Measurements from ENCODE around the gene P2RY6.

P2RY6 gene

DNA sequence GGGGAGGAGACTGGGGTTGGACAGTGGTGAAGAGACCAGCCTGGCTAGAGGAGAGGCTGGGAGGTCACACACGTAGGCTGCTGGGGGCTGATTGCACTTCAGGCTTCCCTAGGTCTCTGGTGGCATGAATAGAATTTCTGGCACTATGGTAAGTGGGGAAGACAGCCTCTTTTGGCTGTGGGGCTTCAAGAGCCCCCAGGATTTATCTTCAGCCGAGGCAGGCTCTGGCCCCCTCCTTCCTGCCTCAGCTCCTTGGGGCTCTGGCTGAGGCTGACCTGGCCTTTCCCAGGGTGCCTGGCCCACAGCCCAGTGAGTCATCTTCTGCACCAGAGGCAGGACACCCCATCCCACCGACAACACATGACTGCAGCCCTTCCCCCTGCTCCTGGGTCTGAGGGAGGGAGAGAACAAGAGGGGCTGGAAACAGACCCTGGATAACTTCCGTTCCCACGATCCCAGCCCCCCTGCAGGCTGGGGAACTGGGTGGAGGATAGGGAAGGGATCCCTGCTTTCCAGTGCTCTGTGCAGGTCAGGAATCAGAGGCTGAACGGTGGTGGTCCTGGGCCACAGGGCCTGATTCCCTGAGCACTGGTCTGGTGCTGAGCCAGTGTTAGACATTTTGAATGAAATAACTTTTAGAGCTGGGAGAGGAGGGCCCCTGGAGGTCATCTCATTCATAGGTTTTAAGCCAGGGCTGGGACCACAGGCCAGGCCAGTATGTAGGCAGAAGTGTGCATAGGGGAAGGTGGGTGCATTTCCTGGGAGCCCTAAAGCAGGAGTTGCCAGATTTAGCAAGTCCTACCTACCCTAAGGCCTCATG is 62.5 kb downstream of the P2RY6 start:
- no peak for ATAC-seq
- DNase-seq: no peak

DNA sequence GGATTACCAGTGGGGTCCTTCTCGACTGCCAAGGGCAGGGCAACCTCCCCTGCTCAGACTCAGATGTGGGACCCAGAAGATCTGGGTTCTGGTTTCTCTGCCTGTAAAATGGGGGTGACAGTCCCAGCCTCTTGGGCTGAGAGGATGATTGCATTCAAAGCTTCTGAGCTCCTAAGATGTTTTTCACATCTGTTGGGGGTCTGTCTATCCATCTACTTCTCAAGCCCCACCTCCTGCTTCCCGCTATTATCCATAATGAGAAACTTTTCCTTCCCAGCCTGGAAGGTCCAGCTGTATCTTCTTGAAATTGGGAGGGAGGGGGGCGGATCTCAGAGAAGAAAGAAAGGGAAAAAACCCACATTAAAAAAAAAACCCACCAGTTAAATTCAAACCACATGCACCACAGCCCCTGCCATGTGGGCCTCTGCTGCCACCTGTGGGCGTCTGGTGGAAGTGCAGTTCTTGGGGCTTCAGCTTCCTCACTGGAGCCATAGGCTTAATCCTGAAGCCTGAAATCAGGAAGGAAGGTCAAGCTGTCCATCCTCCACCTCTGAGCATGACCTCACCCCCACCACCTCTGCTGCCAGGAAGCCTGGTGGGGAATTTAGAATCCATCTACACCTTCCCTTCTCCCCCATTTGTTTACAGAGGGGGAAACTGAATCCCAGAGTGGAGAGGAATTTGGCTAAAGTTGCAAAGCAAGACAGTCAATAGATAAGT is 63.2 kb downstream of the P2RY6 start:
- ATAC-seq: no peak

DNA sequence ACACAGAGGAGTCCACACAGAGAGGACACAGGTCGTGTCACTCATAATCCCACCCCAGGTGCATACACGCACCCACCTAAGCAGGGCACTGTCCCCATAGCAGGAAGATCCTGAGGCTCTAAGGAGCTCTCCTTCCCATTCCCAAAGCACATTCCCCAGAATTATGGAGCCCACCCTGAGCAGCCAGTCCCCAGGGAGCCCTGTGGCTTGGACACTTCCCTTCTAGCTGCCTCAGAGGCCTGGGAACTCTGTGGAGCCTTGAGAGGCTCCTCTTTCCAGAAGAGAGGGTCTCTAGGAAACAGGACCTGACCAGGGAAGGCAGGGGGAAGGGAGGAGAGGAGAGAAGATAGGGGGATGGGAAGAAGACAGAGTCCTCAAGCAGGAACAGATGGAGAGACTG is 65.7 kb downstream of the P2RY6 start:
- ATAC-seq: no peak
- no peak for DNase-seq

More for the DNA sequence above, 63.2 kb downstream of the P2RY6 start:
- DNase-seq: peak; percentile 88

DNA sequence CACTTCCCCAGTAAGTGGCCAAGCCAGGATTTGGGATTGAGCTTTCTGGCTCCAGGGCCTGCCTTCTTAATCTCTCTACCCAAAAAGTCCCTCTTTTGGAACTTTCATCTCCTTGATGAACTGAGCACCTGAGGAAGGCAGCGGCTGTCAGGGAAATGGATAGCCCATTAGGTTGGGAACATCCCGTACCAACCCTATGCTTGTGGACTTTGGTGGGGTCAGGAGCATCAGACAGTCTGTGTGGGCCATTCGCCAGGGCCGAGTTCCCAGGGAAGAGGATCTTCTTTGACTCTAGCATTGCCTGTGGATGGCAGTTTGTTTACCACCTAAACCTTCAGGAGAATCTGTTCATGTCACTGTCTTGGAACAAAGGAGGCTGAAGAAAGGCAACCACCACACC is 66.1 kb downstream of the P2RY6 start:
- no peak for ATAC-seq
- DNase-seq: no peak

DNA sequence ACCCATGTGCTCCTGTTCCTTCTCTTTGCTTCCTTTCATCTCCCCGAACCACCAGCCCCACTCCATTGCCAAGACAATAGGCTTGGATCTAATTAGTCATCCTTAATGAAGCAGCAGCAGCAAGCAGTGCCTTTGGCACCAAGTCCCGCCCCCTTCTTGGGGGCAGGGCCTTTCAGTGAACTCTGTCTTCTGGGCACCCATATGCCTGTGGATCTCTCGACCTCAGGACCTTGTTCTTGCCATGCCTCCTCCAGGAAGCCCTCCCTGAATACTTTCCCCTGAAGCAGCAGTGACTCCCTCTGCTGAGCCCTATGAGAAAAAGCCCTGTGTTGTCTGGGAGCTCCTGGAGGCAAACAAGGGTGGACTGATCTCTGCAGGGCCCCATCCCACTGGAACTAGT is 68.0 kb downstream of the P2RY6 start:
- ATAC-seq (no peak), DNase-seq (no peak)

DNA sequence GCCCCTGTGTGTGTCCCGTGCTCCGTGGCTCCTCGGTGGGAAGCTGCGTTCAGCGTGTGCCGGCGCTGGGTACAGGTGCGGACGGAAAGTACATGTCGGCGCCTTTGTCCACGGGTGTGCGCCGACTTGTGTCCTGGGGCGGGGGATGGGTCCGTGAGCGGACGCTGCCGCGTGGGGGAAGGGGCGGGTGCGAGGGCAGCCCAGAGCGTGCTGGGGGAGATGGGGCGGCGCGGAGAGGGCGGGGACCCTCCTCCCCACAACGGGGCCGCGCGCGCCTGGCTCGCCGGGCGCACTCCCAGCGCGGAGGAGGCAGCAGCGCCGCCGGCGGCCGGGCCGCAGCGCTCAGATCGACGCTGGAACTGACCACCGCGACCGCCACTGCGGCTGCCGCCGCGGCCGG is 70.5 kb downstream of the P2RY6 start:
- no peak for DNase-seq
- ATAC-seq: no peak

DNA sequence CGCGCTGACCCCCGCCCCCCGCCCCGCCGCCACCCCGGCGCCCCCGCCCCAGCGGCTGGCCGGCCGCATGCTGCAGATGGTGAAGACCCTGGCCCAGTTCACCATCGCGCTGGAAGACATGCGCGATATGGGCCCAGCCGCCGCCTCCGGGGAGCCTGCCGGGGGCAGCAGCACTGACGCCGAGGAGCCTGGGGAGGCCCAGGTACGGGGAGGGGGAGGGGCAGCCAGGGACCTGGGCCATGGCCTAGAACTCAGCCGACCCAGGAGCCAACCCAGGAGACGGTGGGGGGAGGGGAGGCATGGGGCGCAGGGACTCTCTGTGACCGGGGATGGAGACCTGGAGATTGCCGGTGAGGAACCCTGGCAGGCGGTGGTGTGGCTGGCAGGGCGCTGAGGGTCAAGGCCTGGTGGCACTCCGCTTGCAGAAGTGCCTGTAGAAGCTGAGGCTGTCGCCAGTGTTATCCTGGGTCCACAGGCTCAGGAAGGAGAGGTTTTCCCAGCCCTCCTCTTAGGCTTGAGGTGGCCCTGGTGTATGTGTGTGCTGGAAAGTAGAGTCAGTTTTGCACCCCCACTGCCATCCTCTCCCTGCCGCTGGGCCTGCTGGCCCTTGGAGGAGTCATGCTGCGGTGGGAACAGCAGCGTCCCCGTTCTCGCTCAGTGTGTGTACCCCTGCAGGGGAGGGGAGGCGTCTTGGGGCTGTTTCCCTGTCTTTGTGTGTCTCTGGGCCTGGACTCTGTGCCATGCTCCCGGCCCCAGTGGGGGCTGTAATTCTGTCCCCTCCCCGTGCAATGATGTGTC is 71.1 kb downstream of the P2RY6 start:
- ATAC-seq (no peak), DNase-seq (no peak)

DNA sequence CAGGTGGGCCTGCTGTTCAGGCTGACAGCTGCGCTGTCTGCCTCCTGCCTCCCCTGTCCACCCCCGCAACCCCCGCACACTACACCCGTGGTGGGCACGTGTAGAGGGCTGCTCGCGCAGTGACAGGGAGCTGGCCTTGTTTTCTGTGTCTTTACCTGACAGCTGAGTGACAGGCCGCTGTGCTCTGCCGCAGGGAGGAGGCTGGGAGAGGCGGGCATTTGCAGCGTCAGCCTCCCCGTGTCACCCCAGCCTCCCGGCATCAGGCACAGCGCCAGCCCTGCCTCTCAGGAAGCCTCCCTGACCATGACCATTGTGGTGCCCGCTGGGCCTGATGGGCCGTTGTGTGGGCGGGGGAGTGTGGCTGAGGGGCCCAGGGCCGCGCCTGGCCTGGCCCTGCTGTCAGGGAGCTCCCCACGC is 72.1 kb downstream of the P2RY6 start:
- DNase-seq (no peak), ATAC-seq (no peak)

DNA sequence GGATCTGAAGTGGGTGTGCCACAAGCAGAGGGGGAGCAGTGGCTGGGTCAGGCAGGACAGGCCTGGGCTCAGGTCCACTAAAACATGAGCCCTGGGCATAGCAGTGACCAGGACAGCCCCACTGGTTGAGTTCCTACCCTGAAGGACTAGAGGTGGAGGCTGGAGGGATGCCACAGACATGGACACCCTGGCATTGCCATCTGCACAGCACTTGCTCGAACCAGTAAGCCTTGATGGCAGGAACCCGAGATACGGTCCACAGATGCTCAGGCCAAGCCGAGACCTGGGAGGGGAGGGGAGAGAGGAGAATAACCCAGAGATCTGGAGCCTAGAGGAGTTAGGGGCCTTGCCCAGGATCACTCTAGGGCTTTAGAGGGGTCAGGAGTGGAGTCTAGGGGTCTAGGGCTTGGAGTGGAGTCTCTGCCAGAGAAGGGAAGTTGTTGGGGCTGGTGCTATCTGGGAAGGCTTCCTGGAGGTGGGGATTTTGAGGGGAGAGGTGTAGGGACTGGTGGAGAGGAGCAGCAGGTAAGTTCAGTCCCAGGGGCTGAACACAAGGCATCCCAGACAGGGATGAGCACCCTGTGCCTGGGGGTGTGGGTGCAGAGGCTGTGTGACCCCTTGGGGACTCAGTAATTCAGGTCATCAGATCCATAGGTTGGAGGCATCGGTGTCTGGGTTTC is 73.5 kb downstream of the P2RY6 start:
- DNase-seq (no peak), ATAC-seq (no peak)

DNA sequence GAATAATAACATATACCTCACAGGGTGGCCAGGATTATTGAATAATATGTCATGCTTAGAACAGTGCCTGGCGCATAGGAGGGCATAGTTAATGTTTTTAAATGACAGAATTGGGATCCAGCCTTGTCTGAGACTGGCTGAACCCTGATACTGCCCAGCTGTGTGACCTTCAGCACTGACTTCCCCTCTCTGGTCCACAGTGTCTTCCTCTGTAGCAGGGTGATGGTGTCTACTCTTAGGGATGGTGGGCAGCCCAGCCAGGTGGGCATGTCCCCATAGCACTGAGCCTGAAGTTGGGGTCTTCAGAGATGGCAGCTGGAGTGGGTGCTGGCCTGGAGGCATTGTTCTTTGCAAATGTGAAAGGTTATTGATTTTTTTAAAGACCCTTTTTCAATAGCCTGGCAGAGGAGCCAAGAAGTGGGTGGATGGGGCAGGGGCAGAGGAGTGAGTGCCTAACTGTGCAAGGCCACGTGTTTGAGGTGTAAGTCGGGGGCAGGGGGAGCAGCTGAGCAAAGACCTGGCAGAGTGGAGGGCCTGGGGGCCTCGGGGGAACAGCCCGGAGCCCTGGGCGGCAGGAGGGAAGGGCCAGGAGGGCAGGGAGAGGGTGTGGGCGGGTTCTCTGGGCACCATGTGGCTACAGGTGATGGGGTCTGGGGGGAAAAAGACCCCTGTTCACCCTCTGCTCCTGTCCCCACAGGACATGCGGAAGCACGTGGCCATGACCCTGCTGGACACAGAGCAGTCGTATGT is 74.2 kb downstream of the P2RY6 start:
- DNase-seq (no peak), ATAC-seq (no peak)

DNA sequence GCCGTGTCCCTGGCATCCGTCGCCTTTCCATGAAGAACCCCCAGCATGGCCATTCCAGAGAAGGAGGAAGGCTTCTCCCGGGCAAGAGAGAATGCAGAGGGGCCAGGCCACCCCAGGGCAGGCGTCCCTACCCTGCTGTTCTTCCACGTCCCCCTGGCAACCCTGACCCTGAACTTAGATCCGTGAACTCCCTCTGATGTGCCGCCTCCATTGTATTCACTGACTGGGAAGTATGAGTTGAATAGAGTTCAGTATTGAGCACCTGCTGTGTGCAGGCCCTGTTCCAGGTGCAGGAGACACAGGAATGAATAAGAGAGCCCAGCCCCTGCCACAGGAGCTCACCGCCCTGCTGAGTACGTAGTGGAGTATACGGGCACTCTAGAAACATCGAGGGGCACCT is 74.9 kb downstream of the P2RY6 start:
- no peak for ATAC-seq
- no peak for DNase-seq

Measured in stimulated activated naive CD8-positive, alpha-beta T cell treated with anti-CD3 and anti-CD28 coated beads, Interleukin-15, Interleukin-2, amounts not matched to agents 100 U/mL and 50 U/mL, for 24 hours (primary cell).